ENCODE data around the gene CRYAB.

GRCh38 chr11:111949519-111950426 lies 38.2 kb upstream of the CRYAB start:
- TF ChIP-seq CTCF (IDR thresholded peaks at IDR 0.05), result no peak
- TF ChIP-seq CEBPB (IDR thresholded peaks at IDR 0.05), result no peak
- TF ChIP-seq ZC3H11A (IDR thresholded peaks at IDR 0.05), result no peak
- TF ChIP-seq JUNB (IDR thresholded peaks at IDR 0.05), result no peak
- no peak for TF ChIP-seq RAD21 (conservative IDR thresholded peaks at IDR 0.05 in 1 of 2, IDR thresholded peaks at IDR 0.05 in 1 of 2)
- no peak for TF ChIP-seq NR3C1 (IDR thresholded peaks at IDR 0.05)

Measured in A549 (cell line).